NCI-H345 treated with DMSO at 0.1 percent for 48 hours (cell line): ENCODE data around the gene CXCR4.
"Not testable (repeated sequence)": the region's sequence is repeated elsewhere in the genome, so short reads cannot be mapped to it uniquely, and the experiment has no call there.

Experiments used
- DNase-seq: peaks from one replicate; lab custom pipeline; 2025; ENCODE audit not compliant: unreplicated experiment; lab: John Stamatoyannopoulos, UW

The CXCR4 gene

GRCh38 chr2:136080114-136080513, 37.8 kb downstream of the CXCR4 start:
- DNase-seq: no peak

DNA sequence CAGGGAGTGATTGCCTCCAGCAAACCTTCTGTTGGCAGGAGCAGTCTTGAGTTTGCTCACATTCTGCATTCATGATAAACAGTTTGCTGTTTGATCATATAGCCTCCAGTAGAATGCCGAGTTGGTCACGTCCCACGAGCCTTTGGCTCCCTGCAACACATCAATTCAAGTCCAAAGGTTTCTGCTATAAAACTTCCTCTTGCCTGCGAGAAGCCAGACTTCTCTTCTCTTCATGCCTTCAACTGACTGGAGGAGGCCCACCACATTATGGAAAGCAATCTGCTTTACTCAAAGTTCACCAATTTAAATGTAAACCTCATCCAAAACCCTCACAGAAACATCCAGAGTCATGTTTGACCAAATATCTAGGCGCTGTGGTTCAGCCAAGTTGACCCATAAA, 40.8 kb downstream of the CXCR4 start:
- DNase-seq: no peak

GRCh38 chr2:136075476-136075875, 42.5 kb downstream of the CXCR4 start:
- DNase-seq: no peak

GRCh38 chr2:136072621-136073020, 45.3 kb downstream of the CXCR4 start:
- DNase-seq: no peak

GRCh38 chr2:136071887-136072286, 46.1 kb downstream of the CXCR4 start:
- not testable (repeated sequence) for DNase-seq

- no peak for DNase-seq
Measured at GRCh38 chr2:136070913-136071312, 47.0 kb downstream of the CXCR4 start.

- no peak for DNase-seq
Measured at GRCh38 chr2:136069773-136070172, 48.2 kb downstream of the CXCR4 start.

DNA sequence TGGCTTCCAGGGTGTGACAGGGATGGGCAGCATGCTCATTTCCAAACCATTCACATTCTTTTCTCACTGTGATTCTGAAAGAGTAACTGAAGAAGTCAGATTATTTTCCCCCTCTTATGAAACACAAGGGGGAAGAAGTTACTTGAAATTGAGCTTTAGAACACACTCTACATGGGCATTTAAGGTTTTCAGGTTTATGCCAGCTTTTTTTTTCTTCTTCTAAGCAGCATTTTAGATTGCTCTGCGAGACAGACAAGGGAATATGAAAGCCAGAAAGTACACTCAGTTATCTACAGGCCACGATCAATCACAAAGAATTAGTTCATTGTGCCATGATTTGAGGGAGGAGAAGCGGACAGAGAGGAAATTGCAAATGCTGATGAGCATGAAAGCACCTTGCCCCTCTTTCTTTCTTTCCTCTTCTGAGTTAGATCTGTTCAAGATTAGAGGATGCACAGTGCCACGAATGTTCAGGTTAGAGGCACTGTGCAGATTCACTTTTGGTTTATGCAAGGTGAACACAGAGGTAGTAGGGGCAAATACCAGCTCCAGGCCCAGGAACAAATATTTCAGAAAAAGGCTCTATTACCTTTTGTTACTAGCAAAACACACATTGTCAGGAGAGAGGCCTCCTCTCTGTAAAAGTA, 49.2 kb downstream of the CXCR4 start:
- DNase-seq: no peak

DNA sequence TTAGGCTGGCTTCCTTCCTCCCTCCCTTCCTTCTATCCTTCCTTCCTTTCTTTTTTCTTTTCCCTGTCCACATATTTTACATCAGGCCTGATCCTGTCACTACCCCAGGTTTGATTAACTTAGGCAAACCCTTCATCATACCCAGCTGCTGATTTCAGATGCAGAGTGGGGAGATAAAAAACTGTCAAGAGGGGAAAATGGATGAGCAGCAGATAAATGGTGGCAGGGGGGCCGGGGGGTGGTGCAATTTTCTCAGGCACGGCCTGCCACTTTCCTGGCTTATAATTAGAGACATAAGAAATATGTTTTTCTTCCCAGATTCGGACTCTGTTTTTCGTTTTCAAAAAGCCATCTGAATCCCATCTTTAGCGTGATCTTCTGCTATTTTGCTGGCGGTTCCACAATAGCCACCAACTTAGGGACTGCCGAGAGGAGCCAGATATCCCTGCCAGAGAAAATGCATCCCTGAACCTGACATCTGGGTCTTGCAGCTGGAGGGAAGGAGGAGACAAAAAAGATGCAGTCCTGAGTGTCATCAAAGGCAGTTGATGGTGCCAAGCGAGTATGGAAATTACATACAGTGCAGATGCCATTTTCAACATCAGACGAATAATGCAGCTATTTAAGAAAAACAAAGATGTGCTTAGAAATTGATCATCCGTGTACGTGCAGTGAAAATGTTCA, 49.9 kb downstream of the CXCR4 start:
- DNase-seq: no peak

- DNase-seq: no peak
Measured at GRCh38 chr2:136067459-136067858, 50.5 kb downstream of the CXCR4 start.

GRCh38 chr2:136065907-136066306, 52.0 kb downstream of the CXCR4 start:
- no peak for DNase-seq

DNA sequence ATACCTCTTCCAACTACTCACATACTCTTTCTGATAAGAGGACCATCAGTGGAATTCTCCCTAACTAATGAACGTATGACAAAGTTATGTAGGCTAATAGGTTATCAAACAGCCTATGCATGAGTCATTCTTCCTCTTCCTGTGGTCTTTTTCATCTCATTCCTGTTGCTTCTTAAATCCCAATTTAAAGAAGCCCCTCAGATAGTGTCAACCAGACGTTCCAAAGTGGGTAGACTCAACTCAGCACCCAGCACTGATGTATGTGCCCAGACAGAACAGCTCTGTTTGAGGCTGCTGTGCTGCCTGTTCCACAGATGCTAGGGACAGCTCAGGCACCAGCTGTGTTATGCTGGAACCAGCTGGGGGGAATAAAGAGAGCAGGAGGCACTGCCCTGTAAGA, 52.6 kb downstream of the CXCR4 start:
- no peak for DNase-seq
